Effector CD4-positive, alpha-beta T cell (primary cell): ENCODE measurements around the gene GNB2.
A peak's percentile ranks its signal among the peaks of the same experiment; 100 is the strongest.

ENCODE experiments used
- DNase-seq: peaks from one replicate; pipeline ENCODE4 v3.0.0-alpha.2; 2020

The GNB2 gene

GRCh38 chr7:100682228-100682741 is 8.7 kb downstream of the GNB2 start:
- no peak for DNase-seq

- DNase-seq = no peak
Measured at GRCh38 chr7:100682991-100683658, 9.6 kb downstream of the GNB2 start.

- DNase-seq = no peak
Measured at GRCh38 chr7:100683659-100684533, 10.4 kb downstream of the GNB2 start.

GRCh38 chr7:100684534-100685042 is 11.0 kb downstream of the GNB2 start:
- no peak for DNase-seq

- no peak for DNase-seq
Measured at GRCh38 chr7:100685049-100685605, 11.6 kb downstream of the GNB2 start.

GRCh38 chr7:100685631-100686145 is 12.1 kb downstream of the GNB2 start:
- no peak for DNase-seq

- no peak for DNase-seq
Measured at GRCh38 chr7:100686201-100686821, 12.8 kb downstream of the GNB2 start.

GRCh38 chr7:100686822-100687211 is 13.3 kb downstream of the GNB2 start:
- no peak for DNase-seq

- no peak for DNase-seq
Measured at GRCh38 chr7:100687261-100687660, 13.7 kb downstream of the GNB2 start.

- no peak for DNase-seq
Measured at GRCh38 chr7:100687751-100688300, 14.3 kb downstream of the GNB2 start.

GRCh38 chr7:100688326-100688860 is 14.9 kb downstream of the GNB2 start:
- no peak for DNase-seq

GRCh38 chr7:100689230-100690135 is 15.9 kb downstream of the GNB2 start:
- no peak for DNase-seq

- peak; percentile 79 for DNase-seq
Measured at GRCh38 chr7:100691676-100692577, 18.4 kb downstream of the GNB2 start.

- DNase-seq = no peak
Measured at GRCh38 chr7:100692578-100692961, 19.0 kb downstream of the GNB2 start.

GRCh38 chr7:100693312-100694097 is 20.0 kb downstream of the GNB2 start:
- no peak for DNase-seq

- peak; percentile 69 for DNase-seq
Measured at GRCh38 chr7:100694098-100694745, 20.7 kb downstream of the GNB2 start, which contains the start of gene GIGYF1. Gene GIGYF1, minus strand, starts transcription at chr7:100694250. Its CDS starts 6,012 bp downstream, at chr7:100688238.

GRCh38 chr7:100696123-100696521 is 22.6 kb downstream of the GNB2 start:
- DNase-seq = no peak

- no peak for DNase-seq
Measured at GRCh38 chr7:100699018-100699417, 25.5 kb downstream of the GNB2 start.
